HG02870 (cell line): ENCODE measurements around the gene HMGB4.

Experiments used
- ATAC-seq: cut with Tn5 transposase; IDR thresholded peaks from one replicate; pipeline ENCODE4 v1.9.1; 2021; ENCODE audit warnings: mild to moderate bottlenecking, moderate library complexity; ENCODE audit not compliant: unreplicated experiment

Gene HMGB4

DNA sequence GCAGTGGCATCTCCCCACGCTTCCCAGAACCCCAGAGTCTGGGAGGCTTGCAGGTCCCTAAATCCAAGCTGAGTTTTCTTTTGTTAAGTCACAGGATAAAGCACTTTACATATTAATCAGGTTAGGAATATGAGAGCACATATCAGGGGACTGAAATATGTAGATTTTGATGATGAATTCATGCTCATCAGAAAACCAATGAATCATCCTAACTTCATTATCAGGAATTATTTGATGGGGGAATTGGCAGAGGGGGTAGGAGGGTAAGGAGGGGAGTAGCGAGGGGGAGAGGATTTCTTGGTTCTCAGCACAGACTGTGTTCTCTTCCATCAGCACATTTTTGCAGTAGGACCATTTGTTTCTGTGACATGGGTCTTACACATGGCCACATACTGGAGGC is 32.1 kb downstream of the HMGB4 start:
- ATAC-seq, result no peak

DNA sequence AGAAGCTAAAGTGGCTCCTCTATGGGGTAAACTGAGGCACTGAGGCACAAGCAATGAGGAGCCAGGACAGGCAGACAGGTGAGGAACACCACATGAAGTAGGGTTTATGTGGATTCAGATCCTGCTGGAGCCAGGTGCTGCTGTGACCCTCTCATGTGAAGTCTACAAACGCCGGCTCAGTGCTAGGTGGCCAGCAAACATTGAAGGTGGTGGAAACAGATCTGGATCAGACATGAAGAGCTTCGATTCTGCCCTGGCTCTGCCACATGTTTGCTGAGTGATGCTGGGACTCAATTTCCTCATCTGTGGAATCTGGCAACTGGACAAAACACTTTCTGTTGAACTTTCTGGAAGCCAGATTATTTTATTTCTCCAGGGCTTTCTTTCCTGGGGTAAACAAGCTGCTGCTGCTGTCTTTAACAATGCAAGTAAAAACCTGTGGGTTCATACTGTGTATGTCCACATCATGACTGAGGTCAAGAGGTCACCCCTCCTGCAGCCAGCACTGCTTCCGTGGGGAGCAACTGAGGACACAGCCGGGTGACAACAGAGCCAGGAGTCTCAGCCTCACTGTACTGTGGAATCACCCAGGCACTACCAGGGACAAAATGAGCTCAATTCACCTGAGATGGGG is 33.3 kb downstream of the HMGB4 start:
- no peak for ATAC-seq

DNA sequence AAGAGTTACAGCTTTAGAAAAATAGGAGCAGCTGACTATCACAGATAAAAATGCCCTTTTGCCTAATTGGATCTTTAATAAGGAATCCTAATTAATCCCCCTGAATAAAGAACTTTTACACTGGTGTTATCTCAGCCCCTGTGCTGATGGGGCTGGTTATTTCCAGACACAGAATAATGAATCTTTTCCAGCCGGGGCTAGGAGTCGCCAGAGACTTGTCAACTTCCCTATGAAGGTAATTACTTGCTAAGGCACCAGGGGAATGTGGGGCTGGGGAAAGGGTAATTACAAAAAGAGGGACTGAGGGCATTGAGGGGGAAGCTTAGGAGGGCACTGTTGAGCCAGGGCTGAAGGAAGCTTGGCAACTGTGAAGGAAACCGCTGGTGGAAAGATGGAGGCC is 34.5 kb downstream of the HMGB4 start:
- no peak for ATAC-seq

DNA sequence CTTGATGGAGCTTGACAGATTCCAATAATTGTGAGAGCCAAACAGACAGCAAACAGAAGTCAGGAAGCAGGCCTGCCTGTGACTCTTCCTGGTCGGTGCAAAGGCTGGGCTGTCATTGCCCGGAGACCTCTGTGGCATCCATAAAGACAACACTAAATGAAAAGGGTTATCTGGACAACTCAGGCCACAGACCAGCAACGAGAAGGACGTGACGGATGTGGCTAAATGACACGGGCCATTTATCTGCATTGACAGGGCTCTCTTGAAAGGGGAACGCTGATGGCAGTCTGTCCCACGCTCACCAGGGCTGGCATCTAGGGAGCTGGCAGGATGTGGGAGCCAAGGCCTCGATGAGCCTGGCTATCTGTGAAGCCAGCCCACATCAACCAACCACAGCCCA is 35.0 kb downstream of the HMGB4 start:
- no peak for ATAC-seq

DNA sequence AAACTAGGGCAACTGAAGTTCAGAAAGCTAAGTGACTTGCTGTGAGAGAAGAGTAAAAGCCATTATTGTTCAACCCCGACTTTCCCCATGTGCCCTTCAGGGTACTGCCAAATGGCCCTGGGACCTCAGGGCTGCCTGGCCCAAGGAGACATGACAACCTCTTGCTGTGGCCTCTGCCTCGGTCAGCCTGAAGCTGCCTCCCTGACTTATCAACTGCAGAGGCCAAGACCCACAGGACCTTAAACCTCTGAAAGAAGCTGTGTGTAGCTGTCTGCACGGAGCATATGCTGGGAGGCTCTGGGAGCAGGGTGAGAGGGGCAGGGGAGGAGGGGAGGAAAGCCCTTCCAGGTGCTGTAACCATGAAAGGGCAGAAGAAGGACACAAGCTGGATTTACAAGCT is 35.9 kb downstream of the HMGB4 start:
- ATAC-seq, result no peak

DNA sequence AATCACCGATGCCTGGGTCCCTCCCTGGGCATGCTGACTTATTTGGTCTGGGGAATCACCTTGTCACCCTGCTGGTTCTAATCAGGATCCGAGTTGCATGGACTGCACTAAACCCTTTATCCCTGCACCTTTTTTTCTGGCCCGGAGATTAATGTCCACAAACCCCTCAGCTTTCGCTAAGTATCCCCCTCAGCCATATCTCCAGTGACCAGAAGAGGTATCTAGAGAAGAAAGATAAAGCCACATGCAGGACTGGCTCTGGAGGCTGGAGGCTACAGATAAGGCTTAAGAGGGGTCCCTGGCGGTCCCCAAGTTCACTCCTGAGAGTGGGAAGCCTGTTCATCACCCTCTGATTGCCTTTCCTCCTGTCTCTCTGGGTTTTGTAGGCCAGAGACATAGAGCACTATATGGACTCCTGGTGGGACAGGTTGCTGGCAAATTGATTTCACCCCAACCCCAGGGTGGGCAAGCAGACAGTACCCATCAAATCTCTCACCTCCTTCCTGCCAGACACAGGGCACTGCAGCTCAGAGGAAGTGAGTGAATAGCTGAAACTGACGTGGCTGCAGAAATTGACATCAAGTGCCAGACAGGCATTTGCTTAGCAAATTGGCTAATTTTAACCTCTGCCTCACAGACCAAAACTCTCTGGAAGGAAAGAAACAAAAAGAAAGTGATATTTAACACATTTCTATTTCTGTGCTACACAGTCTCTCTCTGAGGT is 38.8 kb downstream of the HMGB4 start:
- no peak for ATAC-seq

DNA sequence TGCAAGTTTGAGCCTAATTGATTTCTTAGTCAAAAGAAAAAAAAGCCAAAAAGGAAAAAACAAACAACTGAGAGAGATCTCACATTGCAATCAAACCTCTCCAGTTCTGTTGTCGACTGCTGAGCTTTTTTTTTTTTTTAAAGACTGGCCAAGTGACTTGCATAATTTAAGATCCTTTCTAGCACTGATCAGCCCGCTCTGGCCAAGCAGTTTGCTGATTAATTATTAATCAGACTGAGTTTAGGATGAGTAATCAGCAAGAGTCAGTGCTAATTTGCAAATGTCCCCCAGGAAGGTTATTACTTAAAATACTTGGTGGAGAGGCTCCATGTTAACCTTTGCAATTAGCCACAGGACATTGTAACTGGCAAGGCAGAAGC is 39.3 kb downstream of the HMGB4 start:
- no peak for ATAC-seq

DNA sequence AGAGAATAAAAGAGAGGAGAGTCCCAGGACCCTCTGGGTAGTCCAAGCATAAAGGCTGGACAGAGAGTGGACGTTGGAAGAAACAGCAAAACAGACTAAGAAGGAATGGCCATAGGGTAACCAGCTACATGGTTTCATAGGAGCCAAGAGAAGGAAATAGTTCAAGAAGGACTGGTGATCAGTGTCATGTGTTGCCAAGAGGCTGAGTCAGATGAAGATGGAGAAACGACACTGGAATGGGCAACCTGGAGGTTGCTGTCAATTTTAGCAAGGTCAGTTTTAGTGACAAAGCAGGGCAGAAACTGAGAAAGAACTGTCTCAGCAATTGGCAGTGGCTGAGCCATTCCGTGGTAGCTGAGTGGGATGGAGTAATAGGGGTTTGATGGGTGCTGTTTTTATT is 41.4 kb downstream of the HMGB4 start:
- no peak for ATAC-seq

DNA sequence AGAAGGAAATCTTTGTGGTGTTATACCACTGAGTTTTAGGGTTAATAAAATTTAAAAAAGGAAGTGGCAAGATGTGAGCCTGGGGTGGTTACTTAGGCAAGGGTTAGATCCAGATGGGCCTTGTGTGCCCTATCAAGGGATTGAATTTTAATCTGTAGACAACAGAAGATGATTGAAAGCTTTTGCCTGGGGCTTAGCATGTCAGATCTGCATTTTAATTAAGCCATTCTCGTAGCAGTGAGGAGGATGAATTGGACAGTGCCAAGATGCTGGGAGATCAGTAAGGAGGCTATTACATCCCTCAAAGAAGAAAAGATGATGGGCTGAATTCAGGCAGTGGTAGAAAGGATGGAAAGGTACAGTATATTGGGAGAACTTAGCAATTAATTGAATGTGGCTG is 42.3 kb downstream of the HMGB4 start:
- ATAC-seq, result no peak

DNA sequence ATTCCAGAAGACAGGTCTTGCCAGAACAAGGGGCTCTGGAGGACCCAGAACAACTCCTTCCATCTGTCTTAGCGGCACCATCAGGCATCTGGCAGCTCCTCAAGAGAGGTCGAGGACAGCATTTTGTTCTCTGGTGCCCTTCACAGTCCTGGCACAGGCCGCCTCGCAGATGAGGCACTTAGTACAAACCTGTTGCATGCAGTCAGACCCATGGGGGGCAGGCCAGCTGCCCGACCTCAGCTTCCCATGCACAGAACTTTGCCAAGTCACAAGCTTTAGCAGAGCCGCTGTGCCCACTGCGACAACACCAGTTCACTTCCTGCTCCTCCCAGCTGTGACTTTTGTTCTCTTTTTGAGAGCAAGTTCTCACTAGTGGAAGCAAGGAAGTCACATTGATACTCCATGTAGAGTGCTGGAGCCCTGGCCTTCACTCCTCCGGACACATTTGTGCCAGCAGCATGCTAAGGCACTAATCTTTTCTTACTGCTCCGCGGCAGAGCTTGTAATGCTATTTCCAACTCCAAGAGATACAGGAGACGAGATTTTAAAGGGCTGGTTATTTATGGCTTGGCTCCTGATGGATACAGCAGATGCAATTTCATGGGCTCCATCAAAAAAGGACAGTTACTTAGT is 44.6 kb downstream of the HMGB4 start:
- no peak for ATAC-seq
